GM21723 (cell line): ENCODE data around the gene BHLHE23.

Source experiments
- ATAC-seq: cut with Tn5 transposase; IDR thresholded peaks from one replicate; pipeline ENCODE4 v1.9.1; 2021; ENCODE audit warnings: mild to moderate bottlenecking, moderate library complexity; ENCODE audit not compliant: unreplicated experiment

BHLHE23 gene

DNA sequence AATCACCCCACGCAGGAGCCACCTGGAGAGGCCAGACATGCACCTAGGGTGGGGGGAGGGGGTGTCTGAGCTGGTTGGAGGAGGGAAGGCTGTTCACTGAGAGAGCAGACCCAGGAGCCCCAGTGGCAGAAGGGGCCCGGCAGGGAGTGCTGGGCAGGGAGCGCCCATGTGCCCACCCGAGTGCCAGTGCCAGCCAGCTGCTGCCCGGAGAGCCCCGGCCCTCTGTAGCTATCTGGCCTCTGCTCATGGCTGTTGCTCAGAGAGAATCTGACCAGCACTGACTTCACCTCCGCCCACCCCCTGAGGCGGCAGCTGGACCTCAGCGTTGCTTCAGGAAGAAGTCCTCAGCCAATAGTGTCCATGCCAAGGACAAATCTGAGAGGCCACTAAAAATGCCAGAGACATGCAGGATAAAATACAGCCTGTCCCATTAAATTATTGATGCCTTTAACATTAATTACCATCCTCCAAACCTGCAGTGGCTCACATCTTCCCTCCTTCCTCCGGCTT, 31.5 kb downstream of the BHLHE23 start:
- ATAC-seq: no peak

DNA sequence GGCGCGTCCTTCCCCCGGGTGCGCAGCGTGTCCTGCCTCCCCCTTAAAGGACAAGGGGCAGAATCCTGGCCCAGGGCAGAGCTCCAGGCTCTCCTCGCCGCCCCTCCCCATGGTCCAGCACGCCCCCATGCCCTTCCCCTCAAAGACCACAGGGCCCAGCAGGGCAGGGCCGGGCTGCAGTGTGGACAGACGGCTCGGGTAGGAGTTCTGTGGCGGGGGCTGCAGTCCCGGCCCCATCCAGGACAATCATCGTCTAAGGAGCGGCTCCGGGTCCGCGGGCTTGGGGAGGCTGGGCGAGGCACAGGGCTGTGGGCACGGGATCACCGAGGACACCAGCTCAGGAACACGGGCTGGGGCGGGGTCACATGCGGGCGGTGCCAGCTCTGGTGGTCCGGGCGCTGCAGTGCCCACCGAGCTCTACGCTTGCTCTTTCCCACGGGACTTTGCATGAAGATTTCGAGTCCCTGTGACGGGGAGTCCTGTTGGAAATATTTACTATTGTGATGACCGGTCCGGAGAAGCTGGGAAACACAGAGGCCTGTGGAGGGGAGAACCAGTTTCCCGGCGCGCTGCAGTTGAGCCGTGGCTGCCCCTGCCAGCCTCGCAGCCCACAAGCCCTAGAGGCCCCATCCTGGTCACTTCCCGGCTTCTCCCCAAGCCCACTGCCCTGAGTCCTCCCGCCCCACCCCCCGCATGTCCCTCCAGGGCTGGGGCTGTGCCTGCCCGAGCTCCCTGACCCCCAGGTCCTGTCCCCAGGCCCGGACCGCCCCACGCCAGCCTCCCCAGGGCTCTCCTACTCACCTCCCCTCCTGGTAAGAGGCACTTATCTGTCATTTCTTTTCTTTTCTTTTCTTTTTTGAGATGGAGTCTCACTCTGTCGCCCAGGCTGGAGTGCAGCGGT, 33.7 kb downstream of the BHLHE23 start:
- ATAC-seq: no peak

DNA sequence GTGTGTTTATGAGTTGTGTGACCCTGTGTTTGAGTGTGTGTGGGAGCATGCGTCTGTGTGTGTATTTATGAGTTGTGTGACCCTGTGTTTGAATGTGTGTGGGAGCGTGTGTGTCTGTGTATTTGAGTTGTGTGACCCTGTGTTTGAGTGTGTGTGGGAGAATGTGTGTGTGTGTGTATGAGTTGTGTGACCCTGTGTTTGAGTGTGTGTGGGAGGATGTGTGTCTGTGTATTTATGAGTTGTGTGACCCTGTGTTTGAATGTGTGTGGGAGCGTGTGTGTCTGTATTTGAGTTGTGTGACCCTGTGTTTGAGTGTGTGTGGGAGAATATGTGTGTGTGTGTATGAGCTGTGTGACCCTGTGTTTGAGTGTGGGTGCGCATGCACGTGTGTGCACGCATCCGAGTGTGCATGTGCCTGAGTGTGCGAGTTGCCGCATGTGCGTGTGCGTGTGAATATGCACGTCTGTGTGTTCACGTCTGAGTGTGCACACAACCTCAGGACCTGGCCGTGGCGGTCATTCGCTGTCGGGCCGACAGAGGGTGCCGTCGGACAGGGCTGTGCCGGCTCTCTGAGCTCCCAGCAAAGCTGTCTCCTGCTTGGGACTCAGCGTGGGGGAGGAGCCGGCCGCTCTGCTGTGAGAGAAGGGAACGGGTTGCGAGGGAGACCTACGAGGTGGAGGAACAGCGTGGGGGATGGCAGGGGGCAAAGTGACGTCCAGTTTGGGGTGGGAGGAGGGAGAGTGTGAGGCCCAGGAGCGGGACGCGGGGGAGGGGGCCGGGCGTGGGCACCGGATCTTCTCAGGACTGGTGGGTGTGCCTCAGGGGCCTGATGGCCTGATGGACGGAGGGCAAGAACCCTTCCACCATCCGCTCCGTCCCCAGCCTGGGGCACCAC, 34.6 kb downstream of the BHLHE23 start:
- ATAC-seq: peak; percentile 73

DNA sequence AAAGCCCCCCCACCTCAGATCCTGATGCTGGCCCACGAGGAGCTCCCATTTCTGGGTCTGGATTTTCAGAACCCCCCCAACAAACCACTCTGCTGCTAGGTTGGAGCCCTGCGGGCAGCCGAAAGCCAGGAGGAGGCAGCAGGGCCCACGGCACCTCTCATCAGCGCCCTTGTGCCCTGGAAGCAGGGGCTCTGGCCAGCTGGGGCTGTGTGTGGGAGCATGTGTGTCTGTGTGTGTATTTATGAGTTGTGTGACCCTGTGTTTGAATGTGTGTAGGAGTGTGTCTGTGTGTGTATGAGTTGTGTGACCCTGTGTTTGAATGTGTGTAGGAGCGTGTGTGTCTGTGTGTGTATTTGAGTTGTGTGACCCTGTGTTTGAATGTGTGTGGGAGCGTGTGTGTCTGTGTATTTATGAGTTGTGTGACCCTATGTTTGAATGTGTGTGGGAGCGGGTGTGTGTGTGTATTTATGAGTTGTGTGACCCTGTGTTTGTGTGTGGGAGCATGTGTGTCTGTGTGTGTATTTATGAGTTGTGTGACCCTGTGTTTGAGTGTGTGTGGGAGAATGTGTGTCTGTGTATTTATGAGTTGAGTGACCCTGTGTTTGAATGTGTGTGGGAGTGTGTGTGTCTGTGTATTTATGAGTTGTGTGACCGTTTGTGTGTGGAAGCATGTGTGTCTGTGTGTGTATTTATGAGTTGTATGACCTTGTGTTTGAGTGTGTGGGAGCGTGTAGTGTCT, 35.4 kb downstream of the BHLHE23 start:
- ATAC-seq: no peak

DNA sequence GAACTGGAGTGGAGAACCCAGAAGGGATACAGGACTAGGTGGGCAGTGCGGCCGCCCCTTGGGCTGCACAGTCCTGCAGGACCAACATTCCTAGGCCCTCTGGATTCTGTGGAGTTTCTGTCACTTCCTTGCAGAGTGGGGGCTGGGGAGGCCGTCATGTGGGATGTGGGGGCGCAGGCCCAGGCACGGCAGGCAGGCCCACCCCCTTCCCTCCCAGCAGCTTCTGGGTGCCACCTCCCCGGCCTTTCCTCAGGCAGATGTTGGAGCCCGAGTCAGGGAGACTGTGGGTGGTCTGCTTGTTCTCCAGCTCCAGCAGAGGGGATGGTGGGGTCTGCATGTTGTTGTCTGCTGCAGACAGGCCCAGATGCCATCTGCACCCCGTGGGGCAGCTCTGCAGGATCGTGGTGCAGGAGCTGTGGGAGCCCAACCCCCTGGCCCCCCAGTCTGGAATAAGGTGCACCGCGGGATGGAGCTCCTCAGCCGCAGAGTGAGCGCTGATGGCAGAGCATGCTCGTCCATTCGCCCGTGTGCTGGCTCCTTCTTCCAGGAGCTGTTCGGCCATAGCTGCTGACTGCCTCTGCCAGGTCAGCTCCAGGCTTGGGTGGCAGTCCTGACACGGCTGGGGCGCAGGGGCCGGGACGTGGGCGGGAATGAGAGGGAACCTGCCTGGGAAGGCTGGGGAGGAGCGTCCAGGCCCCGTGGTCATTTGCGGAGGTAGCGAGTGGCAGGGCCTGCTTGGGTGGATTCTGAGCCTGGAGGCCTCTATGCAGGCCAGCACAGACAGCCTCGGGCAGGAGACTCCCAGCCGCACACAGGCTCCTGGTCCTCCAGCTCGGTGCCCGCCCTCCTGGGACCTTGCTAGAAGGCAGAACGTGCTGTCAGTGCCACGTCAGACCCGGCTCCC, 36.2 kb downstream of the BHLHE23 start:
- ATAC-seq: no peak

DNA sequence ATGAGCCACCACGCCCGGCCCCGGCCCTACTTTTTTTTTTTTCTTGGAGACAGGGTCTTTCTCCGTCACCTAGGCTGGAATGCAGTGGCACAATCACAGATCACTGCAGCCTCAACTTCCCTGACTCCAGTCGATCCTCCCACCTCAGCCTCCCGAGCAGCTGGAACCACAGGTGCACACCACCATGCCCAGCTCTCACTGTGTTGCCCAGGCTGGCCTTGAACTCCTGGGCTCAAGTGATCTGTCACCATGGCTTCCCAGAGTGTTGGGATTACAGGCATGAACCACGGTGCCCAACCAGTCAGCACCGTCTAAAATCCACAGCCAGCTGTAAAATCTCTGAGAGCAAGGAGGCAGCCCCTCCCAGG, 36.8 kb downstream of the BHLHE23 start:
- ATAC-seq: no peak

DNA sequence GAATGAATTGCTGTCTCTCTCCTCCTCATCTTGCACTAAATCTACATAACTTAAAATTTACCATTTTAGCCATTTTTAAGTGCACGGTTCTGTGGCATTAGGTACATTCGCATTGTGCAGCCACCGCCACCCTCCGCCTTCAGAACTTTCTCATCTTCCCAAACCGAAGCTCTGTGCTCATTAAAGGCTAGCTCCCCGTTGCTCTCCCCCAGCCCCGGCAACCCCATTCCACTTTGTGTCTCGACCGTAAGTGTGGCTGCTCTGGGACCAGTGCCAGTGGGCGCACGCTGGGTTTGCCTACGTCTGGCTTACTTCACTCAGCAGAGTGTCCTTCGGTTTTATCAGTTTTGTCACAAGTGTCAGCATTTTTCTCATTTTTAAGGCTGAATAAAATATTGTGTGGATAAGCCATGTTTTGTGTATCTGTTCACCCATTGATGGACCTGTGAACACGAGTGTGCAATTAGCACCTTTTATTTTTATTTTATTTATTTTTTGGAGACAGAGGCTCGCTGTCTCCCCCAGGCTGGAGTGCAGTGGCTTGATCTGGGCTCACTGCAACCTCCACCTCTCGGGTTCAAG, 37.5 kb downstream of the BHLHE23 start:
- ATAC-seq: no peak

DNA sequence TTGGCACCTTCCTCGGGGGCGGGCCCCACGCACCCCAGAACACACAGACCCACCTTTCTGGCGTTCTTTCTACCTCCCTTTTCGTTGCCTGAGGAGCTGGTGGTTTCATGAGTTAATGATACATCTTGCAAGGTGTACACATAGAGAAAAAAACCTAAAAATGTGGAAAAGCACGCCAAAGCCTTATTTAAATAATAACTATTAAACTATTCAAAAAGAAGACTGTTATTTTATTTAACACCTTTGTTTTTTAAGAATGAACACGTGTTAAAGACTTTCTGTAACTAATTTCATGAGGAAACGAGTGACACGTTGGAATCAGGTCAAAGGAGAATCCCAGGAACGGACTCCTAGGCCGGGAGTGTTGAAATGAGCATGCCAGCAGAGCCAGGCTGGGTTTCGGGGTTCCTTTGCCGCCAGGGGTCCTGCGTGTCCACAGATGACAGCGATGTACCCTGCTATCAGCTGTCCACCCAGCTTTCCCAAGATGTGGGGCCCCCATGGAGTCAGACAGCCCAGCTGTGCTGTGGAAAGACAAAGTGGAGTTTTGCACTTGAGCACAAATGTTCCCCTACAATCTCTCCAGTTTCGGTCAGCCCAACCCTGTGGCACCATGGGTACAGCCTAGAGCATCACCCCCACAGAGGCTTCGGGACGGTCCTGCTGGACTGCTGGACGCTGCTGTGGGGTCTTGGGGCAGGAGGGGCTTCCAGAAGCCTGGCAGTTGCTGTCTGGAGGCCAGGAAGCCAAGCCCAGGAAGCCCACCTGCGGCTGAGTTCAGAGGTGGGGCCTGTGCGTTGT, 38.2 kb downstream of the BHLHE23 start:
- no peak for ATAC-seq

DNA sequence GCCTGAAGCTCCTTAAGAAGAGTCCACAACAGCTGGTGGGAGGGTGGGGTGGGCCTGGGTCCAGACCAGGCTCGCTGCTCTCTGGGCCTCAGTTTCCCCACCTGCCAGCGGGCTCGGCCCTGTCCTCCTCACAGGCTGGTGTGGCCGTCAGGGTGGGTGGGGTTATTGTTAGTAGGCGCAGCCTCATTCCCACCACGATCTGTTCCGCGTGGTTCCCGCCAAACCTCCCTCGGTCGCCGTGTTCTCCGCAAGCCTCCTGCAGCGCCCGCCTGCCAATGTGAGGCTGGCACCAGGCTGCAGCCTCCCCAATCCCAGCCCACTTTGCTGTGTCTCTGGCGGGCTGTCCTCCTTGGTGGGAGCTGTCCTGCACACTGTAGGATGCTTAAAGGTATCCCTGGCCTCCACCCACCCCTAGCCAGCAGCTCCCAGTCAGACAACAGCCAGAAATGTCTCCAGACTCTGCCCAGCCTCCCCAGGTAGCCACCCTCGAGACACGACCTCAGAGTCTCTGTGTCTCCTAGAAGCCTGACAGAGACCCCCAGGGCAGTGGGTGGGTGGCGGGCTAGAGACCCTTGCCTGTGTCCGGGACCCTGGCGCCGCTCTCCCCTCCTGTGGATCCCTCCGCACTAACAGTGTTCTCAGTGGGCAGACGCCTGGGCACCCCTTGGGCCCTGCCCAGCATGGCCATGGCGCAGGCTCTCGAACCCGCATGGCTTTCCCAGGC, 39.0 kb downstream of the BHLHE23 start:
- no peak for ATAC-seq

DNA sequence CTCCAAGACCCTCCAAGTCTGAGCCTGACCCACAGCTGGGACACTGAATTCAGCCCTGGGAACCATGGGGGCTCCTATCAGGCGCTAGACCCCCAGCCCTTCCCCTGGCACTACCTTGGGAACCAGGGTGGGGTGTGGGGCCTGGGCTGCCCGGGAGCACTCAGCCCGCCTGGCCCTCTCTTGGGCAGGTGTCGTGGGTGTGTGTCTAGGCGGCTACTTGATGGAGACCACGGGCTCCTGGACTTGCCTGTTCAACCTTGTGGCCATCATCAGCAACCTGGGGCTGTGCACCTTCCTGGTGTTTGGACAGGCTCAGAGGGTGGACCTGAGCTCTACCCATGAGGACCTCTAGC, 39.6 kb downstream of the BHLHE23 start:
- ATAC-seq: no peak

DNA sequence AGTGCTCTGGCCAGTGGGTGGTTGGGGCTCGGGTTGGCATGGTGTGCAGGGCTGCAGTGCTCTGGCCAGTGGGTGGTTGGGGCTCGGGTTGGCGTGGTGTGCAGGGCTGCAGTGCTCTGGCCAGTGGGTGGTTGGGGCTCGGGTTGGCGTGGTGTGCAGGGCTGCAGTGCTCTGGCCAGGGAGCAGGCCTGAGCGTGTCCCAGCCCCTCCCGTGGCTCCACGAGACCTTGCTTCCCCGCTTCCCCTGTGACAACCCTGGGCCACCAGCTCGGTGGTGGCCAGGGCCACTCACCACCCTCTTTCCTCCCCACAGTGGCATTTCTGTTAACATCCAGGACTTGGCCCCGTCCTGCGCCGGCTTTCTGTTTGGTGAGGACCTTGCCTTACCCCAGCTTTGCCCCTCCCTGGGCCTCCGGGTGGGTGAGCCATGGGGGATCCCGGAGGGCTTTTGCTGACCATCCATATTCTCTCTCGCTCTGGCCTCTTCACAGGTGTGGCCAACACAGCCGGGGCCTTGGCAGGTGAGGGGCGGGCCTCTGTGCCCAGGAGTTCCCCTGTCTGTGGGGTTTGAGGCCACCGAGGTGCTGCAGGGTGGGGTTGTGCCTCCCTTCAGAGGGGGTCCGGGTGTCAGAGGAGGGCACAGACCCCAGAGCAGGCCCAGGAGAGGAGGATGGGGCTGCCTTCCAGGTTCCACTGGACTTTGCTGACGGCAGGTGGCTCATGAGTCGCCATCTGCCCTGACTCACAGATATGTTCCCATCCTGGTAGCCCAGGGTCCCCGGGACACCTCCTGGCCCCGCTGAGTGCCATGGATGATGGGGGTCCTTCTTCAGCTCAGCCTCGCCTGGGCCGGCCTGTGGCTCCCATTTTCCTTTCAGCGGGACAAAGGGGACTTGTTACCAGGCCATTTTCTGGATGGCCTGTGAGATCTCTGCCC, 40.3 kb downstream of the BHLHE23 start:
- no peak for ATAC-seq

DNA sequence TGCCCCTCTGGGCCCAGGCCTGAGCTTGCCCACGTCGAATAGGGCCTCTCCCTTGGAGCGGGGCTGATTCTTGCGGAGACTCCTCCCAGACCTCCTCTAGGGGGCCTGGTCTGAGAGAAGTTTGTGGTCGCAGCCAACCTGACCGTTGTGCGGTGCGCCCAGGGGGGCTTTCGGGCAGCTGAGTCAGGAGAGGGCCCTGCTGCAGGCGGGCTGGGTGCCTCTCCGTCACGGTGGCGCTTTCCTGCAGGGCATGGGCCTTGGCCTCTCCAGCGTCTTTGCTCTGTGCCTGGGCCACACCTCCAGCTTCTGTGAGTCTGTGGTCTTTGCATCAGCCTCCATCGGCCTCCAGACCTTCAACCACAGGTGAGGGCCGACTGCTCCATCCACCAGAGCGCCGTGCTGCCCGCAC, 41.4 kb downstream of the BHLHE23 start:
- ATAC-seq: no peak

DNA sequence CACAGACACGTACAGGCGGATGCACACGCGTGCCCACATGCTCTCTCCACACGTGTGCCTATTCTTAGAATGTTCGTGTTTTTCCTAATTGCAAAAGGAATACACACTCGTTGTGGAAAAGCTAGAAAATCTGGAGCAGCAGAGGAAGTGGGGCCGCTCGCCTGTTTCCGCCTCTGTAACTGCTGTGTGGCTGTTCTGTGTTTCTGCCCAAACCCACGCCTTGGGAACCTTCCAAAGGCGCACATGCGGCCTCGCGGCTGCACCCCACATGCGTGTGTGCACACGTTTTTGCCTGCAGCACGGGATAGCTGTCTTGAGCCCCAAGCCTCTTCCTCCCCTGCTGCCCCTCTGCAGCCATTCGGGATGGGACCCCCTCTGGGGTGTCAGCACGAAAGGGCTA, 42.1 kb downstream of the BHLHE23 start:
- no peak for ATAC-seq

DNA sequence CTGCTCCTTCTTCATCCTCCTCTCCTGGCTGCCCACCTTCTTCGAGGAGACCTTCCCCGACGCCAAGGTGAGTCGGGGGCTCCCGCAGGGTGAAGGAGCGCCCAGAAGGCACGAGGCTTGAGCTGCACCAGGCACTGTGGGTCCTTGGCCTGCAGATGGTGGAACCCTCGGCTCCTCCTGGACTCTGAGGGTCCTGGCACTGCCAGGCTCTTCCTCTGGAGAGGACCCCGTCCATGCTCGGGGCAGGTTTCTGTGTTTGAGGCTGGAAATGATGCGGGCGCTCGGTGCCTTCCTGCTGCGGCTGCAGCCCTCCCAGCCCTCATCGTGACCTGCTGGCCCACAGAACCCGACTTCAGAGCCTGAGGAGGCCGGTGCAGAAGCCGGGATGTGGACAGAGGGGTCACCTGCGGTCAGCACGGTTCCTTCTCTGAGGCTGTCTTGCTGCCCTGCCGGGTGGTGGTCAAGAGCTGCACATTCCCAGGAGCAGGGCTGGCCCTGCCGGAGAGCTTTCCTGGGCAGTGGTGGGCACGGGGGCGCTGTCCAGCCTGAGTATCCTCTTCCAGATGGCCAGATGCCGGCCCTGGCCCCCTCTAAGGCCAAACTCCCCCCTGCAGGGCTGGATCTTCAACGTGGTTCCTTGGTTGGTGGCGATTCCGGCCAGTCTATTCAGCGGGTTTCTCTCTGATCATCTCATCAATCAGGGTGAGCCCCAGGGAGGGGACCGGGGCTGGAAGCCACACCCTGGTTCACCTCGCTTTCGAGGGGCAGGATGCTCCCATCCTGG, 43.0 kb downstream of the BHLHE23 start:
- no peak for ATAC-seq

DNA sequence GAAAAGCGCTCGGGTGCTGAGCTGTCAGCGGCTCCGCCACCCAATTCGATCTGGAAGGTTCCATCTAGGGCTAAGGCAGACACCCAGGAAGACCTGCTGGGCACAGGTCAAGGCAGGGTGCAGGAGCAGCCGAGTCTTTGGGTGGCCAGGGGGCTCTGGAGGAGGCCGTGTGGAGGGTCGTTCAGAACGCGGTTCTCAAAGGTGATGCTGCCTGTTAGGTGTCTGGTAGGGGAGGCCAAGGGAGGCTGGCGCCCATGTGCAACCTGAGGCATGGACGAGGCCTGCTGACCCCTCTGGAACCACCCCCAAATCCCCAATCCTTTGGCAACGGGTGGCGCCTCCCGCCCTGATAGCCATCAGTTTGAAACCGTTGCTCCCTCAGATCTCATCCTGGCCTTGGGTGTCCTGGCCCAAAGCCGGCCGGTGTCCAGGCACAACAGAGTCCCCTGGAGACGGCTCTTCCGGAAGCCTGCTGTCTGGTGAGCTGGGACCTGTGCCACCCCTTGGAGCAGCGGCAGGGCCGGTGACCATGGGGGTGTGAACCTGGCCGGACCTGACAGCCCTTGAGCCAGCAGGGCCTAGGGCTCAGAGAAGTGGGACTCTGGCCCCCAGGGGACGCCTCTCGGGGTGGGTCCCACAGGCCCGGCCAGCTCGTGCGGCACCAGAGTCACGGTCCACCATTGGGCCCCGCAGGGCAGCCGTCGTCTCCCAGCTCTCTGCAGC, 43.7 kb downstream of the BHLHE23 start:
- no peak for ATAC-seq
